Neural progenitor cell (in vitro differentiated cells): Measurements from ENCODE around the gene UGT1A1.

Experiments
- CTCF ChIP-seq: fragments of 200-600 bp; sonication (generic); IDR thresholded peaks from 2 replicates; pipeline ENCODE4 v1.5.1; 2017; ENCODE audit warnings: antibody characterized with exemption, mild to moderate bottlenecking
- EZH2 ChIP-seq: fragments of 200-600 bp; sonication (generic); IDR thresholded peaks from 2 replicates; pipeline ENCODE4 v1.6.1; 2017; ENCODE audit warnings: antibody characterized with exemption, mild to moderate bottlenecking, moderate library complexity

- TF ChIP-seq CTCF (no peak), EZH2 (no peak)
These were observed 15.3 kb downstream of the UGT1A1 start for GRCh38 chr2:233775414-233775813.
